CD8-positive, alpha-beta memory T cell (primary cell): ENCODE data around the gene TRRAP. TPM values are rescaled to one million over a fixed set of nuclear protein-coding genes. Genes with fewer than 3 reads are reported as not detected.

Source experiments
- CTCF ChIA-PET: fragments of 350-600 bp; sonication (Branson Sonifier 250); formaldehyde crosslinking; loops from one replicate; lab custom pipeline; 2021; ENCODE audit warnings: antibody characterized with exemption; lab: Charles Lee
- POLR2A ChIA-PET: fragments of 350-600 bp; sonication (Branson Sonifier 250); formaldehyde crosslinking; loops from one replicate; lab custom pipeline; 2021; ENCODE audit warnings: antibody characterized with exemption; lab: Charles Lee
- DNase-seq, 5 donors: peaks; one replicate each; pipeline versions ENCODE4 v3.0.0 to v3.0.0-alpha.2; 2020 to 2022; ENCODE audit warnings: mixed read lengths in 1 of 5
- H3K27ac ChIP-seq: one replicate; pipeline ENCODE4 v1.7.0; 2013; ENCODE audit warnings: low read depth, mild to moderate bottlenecking, low read length, moderate library complexity
- H3K27me3 ChIP-seq: 2 replicates; pipeline ENCODE4 v1.7.0; 2013; ENCODE audit warnings: low read length, mild to moderate bottlenecking; ENCODE audit not compliant: insufficient read depth, poor library complexity, severe bottlenecking
- H3K36me3 ChIP-seq: 2 replicates; pipeline ENCODE4 v1.7.0; 2013; ENCODE audit warnings: mild to moderate bottlenecking, low read length, moderate library complexity; ENCODE audit not compliant: insufficient read depth
- H3K4me1 ChIP-seq: 2 replicates; pipeline ENCODE4 v1.7.0; 2013; ENCODE audit warnings: mild to moderate bottlenecking, low read length, moderate library complexity; ENCODE audit not compliant: insufficient read depth
- H3K4me3 ChIP-seq: 2 replicates; pipeline ENCODE4 v1.7.0; 2013; ENCODE audit warnings: mild to moderate bottlenecking, low read length
- H3K9me3 ChIP-seq: 2 replicates; pipeline ENCODE4 v1.7.0; 2013; ENCODE audit warnings: mild to moderate bottlenecking, low read length
- H3K27ac Mint-ChIP-seq, 8 donors: one replicate each; pipeline ENCODE4 v1.8.0; 2020 to 2021; ENCODE audit warnings: mixed read lengths in 8 of 8, mild to moderate bottlenecking in 6 of 8, inconsistent platforms in 3 of 8, moderate library complexity in 3 of 8
- H3K27me3 Mint-ChIP-seq, 2 donors: one replicate each; pipeline ENCODE4 v1.8.0; 2020 to 2021; ENCODE audit warnings: mixed read lengths in 2 of 2, mild to moderate bottlenecking in 1 of 2, moderate library complexity in 1 of 2
- H3K36me3 Mint-ChIP-seq, 3 donors: one replicate each; pipeline ENCODE4 v1.8.0; 2020 to 2021; ENCODE audit warnings: mixed read lengths in 3 of 3, inconsistent platforms in 1 of 3, mild to moderate bottlenecking in 1 of 3
- H3K4me1 Mint-ChIP-seq, 3 donors: one replicate each; pipeline ENCODE4 v1.8.0; 2020 to 2021; ENCODE audit warnings: mixed read lengths in 3 of 3, inconsistent platforms in 1 of 3, mild to moderate bottlenecking in 1 of 3
- H3K4me3 Mint-ChIP-seq, 7 donors: one replicate each; pipeline ENCODE4 v1.8.0; 2020 to 2021; ENCODE audit warnings: mixed read lengths in 7 of 7, mild to moderate bottlenecking in 6 of 7, moderate library complexity in 4 of 7, inconsistent platforms in 2 of 7
- H3K9me3 Mint-ChIP-seq, 5 donors: one replicate each; pipeline ENCODE4 v1.8.0; 2020 to 2022; ENCODE audit warnings: mixed read lengths in 5 of 5, mild to moderate bottlenecking in 3 of 5, moderate library complexity in 2 of 5, inconsistent platforms in 1 of 5
- polyA plus RNA-seq: library from polyadenylated mRNA; unstranded; fragments of 300-500 nt; fragmentation: Illumina TruSeq; gene quantifications from one replicate; pipeline ENCODE4 v1.2.3, GENCODE V29; 2021
- total RNA-seq, 2 experiments: library from RNA; stranded (reverse); gene quantifications; one replicate each; pipeline ENCODE4 v1.2.3, GENCODE V29; 2021

The TRRAP gene
- total and polyA plus RNA-seq, 3 experiments from 2014 or later = 4.6 to 51.4 (median 49.6) TPM

GRCh38 chr7:98881561-98882315 lies 3.4 kb downstream of the TRRAP start:
- no peak overlapping the region for H3K4me3 ChIP-seq
- peaks cover 0 to 5% of the 10 kb centered on the region in 2 donors for H3K27me3 Mint-ChIP-seq
- H3K36me3 ChIP-seq = peaks cover 23% of the 10 kb centered on the region
- peaks cover 0 to 57% (median 6%) of the 10 kb centered on the region in 3 donors for H3K36me3 Mint-ChIP-seq
- no peaks in the 10 kb centered on the region for H3K9me3 Mint-ChIP-seq
- H3K27ac ChIP-seq = no peak overlapping the region
- DNase-seq = no peak
- peaks cover 22 to 46% (median 27%) of the 10 kb centered on the region in 3 donors for H3K4me1 Mint-ChIP-seq
- POLR2A ChIA-PET = no interaction called here
- no peaks in the 10 kb centered on the region for H3K27me3 ChIP-seq
- H3K9me3 ChIP-seq = no peaks in the 10 kb centered on the region
- peak overlapping the region in 2 of 8 donors; percentile 50 to 54 for H3K27ac Mint-ChIP-seq
- peaks cover 18% of the 10 kb centered on the region for H3K4me1 ChIP-seq
- CTCF ChIA-PET = interaction anchor here (0.9 to 1.2 kb wide), 2 partner anchors 9 to 21 kb away, joined by 3 to 4 read pairs; no protein-coding TSS in a partner anchor
- H3K4me3 Mint-ChIP-seq = peak overlapping the region in 2 of 7 donors; percentile 35 to 42

- Histone ChIP-seq H3K36me3 (peaks cover 29% of the 10 kb centered on the region), H3K4me3 (no peak overlapping the region), H3K27me3 (no peaks in the 10 kb centered on the region), H3K9me3 (no peaks in the 10 kb centered on the region), H3K4me1 (peaks cover 12% of the 10 kb centered on the region), H3K27ac (no peak overlapping the region)
- peaks cover 0 to 3% of the 10 kb centered on the region in 2 donors for H3K27me3 Mint-ChIP-seq
- no peak for DNase-seq
- no peak overlapping the region for H3K4me3 Mint-ChIP-seq
- H3K9me3 Mint-ChIP-seq = no peaks in the 10 kb centered on the region
- ChIA-PET CTCF (interaction anchor here (1.4 kb wide), 1 partner anchor 11 kb away, joined by 3 read pairs; no protein-coding TSS in a partner anchor), POLR2A (no interaction called here)
- H3K36me3 Mint-ChIP-seq = peaks cover 0 to 77% (median 9%) of the 10 kb centered on the region in 3 donors
- peak overlapping the region in 1 of 8 donors; percentile 29 for H3K27ac Mint-ChIP-seq
- H3K4me1 Mint-ChIP-seq = peaks cover 31 to 58% (median 37%) of the 10 kb centered on the region in 3 donors
Observed at GRCh38 chr7:98884416-98884815, 6.1 kb downstream of the TRRAP start.

GRCh38 chr7:98887038-98887437 lies 8.7 kb downstream of the TRRAP start:
- POLR2A ChIA-PET = no interaction called here
- no peaks in the 10 kb centered on the region for H3K9me3 ChIP-seq
- CTCF ChIA-PET = no interaction called here

GRCh38 chr7:98892609-98893008 lies 14.3 kb downstream of the TRRAP start:
- DNase-seq = no peak
- Histone ChIP-seq H3K4me3 (no peak overlapping the region), H3K27me3 (no peaks in the 10 kb centered on the region), H3K9me3 (no peaks in the 10 kb centered on the region), H3K27ac (no peak overlapping the region), H3K4me1 (no peaks in the 10 kb centered on the region), H3K36me3 (peaks cover 47% of the 10 kb centered on the region)
- Mint-ChIP-seq H3K4me3 (no peak overlapping the region), H3K27ac (no peak overlapping the region), H3K36me3 (peaks cover 20 to 76% (median 27%) of the 10 kb centered on the region in 3 donors), H3K27me3 (peaks cover 0 to 1% of the 10 kb centered on the region in 2 donors), H3K4me1 (peaks cover 15 to 21% (median 16%) of the 10 kb centered on the region in 3 donors), H3K9me3 (no peaks in the 10 kb centered on the region)
- POLR2A ChIA-PET = no interaction called here
- CTCF ChIA-PET = interaction anchor here (1.1 kb wide), 1 partner anchor 13 kb away, joined by 4 read pairs; no protein-coding TSS in a partner anchor

More at GRCh38 chr7:98887038-98887437, 8.7 kb downstream of the TRRAP start:
- H3K36me3 ChIP-seq = peaks cover 27% of the 10 kb centered on the region
- peaks cover 19 to 34% (median 21%) of the 10 kb centered on the region in 3 donors for H3K4me1 Mint-ChIP-seq
- H3K4me1 ChIP-seq = no peaks in the 10 kb centered on the region
- H3K9me3 Mint-ChIP-seq = no peaks in the 10 kb centered on the region
- H3K36me3 Mint-ChIP-seq = peaks cover 3 to 72% (median 11%) of the 10 kb centered on the region in 3 donors
- no peak overlapping the region for H3K27ac ChIP-seq
- no peak overlapping the region for H3K4me3 Mint-ChIP-seq
- H3K27me3 Mint-ChIP-seq = no peaks in the 10 kb centered on the region
- H3K27me3 ChIP-seq = no peaks in the 10 kb centered on the region
- H3K27ac Mint-ChIP-seq = no peak overlapping the region
- H3K4me3 ChIP-seq = no peak overlapping the region
- no peak for DNase-seq

GRCh38 chr7:98899816-98900215 lies 21.5 kb downstream of the TRRAP start:
- H3K27me3 Mint-ChIP-seq = peaks cover 0 to 1% of the 10 kb centered on the region in 2 donors
- Histone ChIP-seq H3K36me3 (peaks cover 82% of the 10 kb centered on the region), H3K27me3 (no peaks in the 10 kb centered on the region), H3K9me3 (no peaks in the 10 kb centered on the region), H3K4me3 (no peak overlapping the region), H3K4me1 (no peaks in the 10 kb centered on the region), H3K27ac (no peak overlapping the region)
- no peak overlapping the region for H3K4me3 Mint-ChIP-seq
- peaks cover 0 to 11% (median 10%) of the 10 kb centered on the region in 3 donors for H3K4me1 Mint-ChIP-seq
- peaks cover 27 to 91% (median 41%) of the 10 kb centered on the region in 3 donors for H3K36me3 Mint-ChIP-seq
- CTCF ChIA-PET = no interaction called here
- POLR2A ChIA-PET = no interaction called here
- peak overlapping the region in 1 of 8 donors; percentile 14 for H3K27ac Mint-ChIP-seq
- no peaks in the 10 kb centered on the region for H3K9me3 Mint-ChIP-seq
- no peak for DNase-seq

- peaks cover 0 to 7% (median 4%) of the 10 kb centered on the region in 3 donors for H3K4me1 Mint-ChIP-seq
- Histone ChIP-seq H3K4me1 (no peaks in the 10 kb centered on the region), H3K27me3 (no peaks in the 10 kb centered on the region), H3K9me3 (no peaks in the 10 kb centered on the region), H3K4me3 (no peak overlapping the region), H3K27ac (no peak overlapping the region), H3K36me3 (peaks cover 84% of the 10 kb centered on the region)
- CTCF ChIA-PET = no interaction called here
- peaks cover 23 to 92% (median 44%) of the 10 kb centered on the region in 3 donors for H3K36me3 Mint-ChIP-seq
- POLR2A ChIA-PET = no interaction called here
- no peaks in the 10 kb centered on the region for H3K9me3 Mint-ChIP-seq
- H3K27ac Mint-ChIP-seq = no peak overlapping the region
- no peak for DNase-seq
- no peaks in the 10 kb centered on the region for H3K27me3 Mint-ChIP-seq
- no peak overlapping the region for H3K4me3 Mint-ChIP-seq
Observed at GRCh38 chr7:98900815-98901214, 22.5 kb downstream of the TRRAP start.

- H3K36me3 Mint-ChIP-seq = peaks cover 22 to 89% (median 44%) of the 10 kb centered on the region in 3 donors
- no peaks in the 10 kb centered on the region for H3K27me3 ChIP-seq
- no peak for DNase-seq
- H3K4me3 Mint-ChIP-seq = no peak overlapping the region
- POLR2A ChIA-PET = no interaction called here
- H3K9me3 ChIP-seq = no peaks in the 10 kb centered on the region
- no peaks in the 10 kb centered on the region for H3K4me1 ChIP-seq
- peaks cover 75% of the 10 kb centered on the region for H3K36me3 ChIP-seq
- H3K9me3 Mint-ChIP-seq = no peaks in the 10 kb centered on the region
- H3K27ac ChIP-seq = no peak overlapping the region
- no peak overlapping the region for H3K27ac Mint-ChIP-seq
- CTCF ChIA-PET = interaction anchor here (1.4 kb wide), 1 partner anchor 22 kb away, joined by 4 read pairs; no protein-coding TSS in a partner anchor
- no peak overlapping the region for H3K4me3 ChIP-seq
- H3K27me3 Mint-ChIP-seq = no peaks in the 10 kb centered on the region
- peaks cover 0 to 5% (median 4%) of the 10 kb centered on the region in 3 donors for H3K4me1 Mint-ChIP-seq
Observed at GRCh38 chr7:98902523-98902922, 24.2 kb downstream of the TRRAP start.

- H3K27ac ChIP-seq = no peak overlapping the region
- Mint-ChIP-seq H3K4me3 (no peak overlapping the region), H3K36me3 (peaks cover 22 to 89% (median 46%) of the 10 kb centered on the region in 3 donors)
Observed at GRCh38 chr7:98903246-98903645, 24.9 kb downstream of the TRRAP start.

More at GRCh38 chr7:98903246-98903645, 24.9 kb downstream of the TRRAP start:
- Mint-ChIP-seq H3K4me1 (peaks cover 0 to 5% (median 4%) of the 10 kb centered on the region in 3 donors), H3K27ac (peak overlapping the region in 2 of 8 donors; percentile 42 to 52), H3K27me3 (no peaks in the 10 kb centered on the region), H3K9me3 (no peaks in the 10 kb centered on the region)
- no peak for DNase-seq
- Histone ChIP-seq H3K27me3 (no peaks in the 10 kb centered on the region), H3K4me1 (no peaks in the 10 kb centered on the region), H3K4me3 (no peak overlapping the region), H3K9me3 (no peaks in the 10 kb centered on the region), H3K36me3 (peaks cover 70% of the 10 kb centered on the region)
- POLR2A ChIA-PET = no interaction called here
- CTCF ChIA-PET = interaction anchor here (1.4 kb wide), 1 partner anchor 22 kb away, joined by 4 read pairs; no protein-coding TSS in a partner anchor
